22Rv1 (cell line): ENCODE results near the gene RRP8.

ENCODE experiments used
- H3K27ac ChIP-seq: fragments of 450-650 bp; 2 replicates; pipeline ENCODE4 v1.5.1; 2017
- ZFX ChIP-seq: fragments of 450-650 bp; IDR thresholded peaks from 2 replicates; pipeline ENCODE4 v1.6.1; 2017; ENCODE audit warnings: antibody characterized with exemption, borderline replicate concordance
- TF ChIP-seq, protein P1 (sequence below): fragments of 450-650 bp; IDR thresholded peaks from 2 replicates; pipeline ENCODE4 v1.5.1; 2017; ENCODE audit warnings: mild to moderate bottlenecking

Gene RRP8

DNA sequence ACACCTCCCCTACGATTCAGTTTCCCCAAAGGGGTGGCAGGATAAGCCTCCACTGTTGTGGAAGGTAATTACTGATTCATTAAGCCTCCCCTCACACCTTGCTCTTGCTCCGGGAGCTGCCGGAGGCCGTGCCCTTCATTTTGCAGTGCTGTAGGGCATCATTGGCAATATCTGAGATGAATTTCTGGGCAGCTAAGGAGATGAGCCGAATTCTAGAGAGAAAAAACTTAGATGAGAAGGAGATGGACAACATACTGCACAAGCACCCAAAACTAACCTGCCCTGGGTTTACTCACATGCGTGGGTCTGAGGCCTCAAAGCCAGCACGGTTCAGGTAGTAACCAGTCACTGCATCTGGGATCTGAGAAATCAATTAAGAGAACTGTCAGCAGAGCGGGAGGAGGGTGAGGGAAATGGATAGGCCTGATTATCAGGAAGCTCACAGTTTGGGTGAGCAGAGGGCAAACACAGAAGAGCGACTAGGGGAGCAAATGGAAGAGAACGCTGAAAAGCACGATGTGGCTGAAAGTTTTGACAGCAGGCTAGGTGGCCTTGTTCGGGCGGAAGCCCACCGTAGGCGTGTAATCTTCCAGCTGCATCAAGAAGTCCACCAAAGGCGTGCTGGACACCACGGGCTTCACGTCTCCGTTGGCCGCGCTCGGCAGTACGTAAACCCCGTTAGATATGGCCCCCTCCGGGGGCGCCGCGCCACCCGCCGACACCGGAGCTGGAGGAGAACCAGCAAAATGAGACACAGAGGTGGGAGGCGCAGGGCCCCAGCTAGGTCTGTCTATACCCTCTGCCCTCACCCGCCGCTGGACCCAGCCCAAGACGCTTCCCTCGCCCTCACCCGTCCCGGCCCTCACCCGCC is 7.9 kb upstream of the RRP8 start:
- peak overlapping the region; percentile 98 for H3K27ac ChIP-seq
- no peak for TF ChIP-seq ZFX
- TF ChIP-seq, protein P1, sequence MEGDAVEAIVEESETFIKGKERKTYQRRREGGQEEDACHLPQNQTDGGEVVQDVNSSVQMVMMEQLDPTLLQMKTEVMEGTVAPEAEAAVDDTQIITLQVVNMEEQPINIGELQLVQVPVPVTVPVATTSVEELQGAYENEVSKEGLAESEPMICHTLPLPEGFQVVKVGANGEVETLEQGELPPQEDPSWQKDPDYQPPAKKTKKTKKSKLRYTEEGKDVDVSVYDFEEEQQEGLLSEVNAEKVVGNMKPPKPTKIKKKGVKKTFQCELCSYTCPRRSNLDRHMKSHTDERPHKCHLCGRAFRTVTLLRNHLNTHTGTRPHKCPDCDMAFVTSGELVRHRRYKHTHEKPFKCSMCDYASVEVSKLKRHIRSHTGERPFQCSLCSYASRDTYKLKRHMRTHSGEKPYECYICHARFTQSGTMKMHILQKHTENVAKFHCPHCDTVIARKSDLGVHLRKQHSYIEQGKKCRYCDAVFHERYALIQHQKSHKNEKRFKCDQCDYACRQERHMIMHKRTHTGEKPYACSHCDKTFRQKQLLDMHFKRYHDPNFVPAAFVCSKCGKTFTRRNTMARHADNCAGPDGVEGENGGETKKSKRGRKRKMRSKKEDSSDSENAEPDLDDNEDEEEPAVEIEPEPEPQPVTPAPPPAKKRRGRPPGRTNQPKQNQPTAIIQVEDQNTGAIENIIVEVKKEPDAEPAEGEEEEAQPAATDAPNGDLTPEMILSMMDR = no peak

DNA sequence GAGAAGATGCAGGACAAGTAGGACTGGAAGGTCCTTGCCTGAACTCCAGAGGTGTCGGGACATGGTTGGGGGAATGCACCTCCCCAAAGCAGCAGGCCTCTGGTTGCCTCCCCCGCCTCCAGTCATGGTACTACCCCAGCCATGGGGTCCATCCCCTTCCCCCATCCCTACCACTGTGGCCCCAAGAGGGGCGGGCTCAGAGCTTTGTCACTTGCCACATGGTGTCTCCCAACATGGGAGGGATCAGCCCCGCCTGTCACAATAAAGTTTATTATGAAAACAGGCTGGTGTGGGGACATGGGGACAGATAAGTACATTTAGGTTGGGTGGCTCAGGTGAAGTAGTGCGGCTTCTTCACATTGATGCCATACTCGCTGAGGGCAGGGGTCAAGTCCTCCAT is 7.2 kb upstream of the RRP8 start:
- TF ChIP-seq, protein P1 = no peak
- TF ChIP-seq ZFX = no peak
- peak overlapping the region; percentile 98 for H3K27ac ChIP-seq

DNA sequence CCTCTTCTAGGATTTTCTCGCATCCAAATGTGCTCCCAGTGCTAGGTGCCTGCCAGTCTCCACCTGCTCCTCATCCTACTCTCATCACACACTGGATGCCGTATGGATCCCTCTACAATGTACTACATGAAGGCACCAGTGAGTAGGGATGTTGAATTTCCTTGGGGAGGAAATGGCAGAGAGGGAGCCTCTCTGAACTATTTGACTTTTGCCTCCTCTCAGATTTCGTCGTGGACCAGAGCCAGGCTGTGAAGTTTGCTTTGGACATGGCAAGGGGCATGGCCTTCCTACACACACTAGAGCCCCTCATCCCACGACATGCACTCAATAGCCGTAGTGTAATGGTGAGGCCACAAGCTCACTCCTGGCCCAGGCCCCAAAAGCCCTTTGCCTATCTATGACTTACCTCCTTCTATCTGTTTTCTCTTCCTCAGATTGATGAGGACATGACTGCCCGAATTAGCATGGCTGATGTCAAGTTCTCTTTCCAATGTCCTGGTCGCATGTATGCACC is 6.1 kb upstream of the RRP8 start:
- peak overlapping the region; percentile 98; the same call in 1 of the 2 replicates for H3K27ac ChIP-seq
- TF ChIP-seq ZFX = no peak
- TF ChIP-seq, protein P1 = no peak

DNA sequence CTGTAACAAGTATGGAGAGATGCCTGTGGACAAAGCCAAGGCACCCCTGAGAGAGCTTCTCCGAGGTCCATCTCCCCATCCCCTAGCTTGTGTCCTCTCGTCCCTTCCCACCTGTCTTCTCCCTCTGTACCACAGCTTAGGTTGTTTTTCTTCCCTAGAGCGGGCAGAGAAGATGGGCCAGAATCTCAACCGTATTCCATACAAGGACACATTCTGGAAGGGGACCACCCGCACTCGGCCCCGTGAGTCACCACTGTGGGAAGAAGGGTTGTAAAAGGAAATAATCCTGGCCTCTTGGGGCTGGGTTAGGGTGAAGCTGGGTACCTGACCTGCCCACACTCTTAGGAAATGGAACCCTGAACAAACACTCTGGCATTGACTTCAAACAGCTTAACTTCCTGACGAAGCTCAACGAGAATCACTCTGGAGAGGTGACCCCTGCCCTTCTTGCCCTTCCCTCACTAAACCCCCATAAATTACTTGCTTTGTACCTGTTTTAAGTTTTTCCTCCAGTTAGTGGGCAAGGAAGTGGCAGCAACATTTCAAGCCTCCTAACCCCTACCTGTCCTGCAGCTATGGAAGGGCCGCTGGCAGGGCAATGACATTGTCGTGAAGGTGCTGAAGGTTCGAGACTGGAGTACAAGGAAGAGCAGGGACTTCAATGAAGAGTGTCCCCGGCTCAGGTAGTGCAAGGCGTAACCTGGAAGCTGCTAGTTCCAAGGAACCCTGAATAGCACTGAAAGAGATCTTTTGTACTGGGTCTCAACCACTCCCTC is 5.5 kb upstream of the RRP8 start:
- H3K27ac ChIP-seq = no peak overlapping the region; the same call in 1 of the 2 replicates
- TF ChIP-seq, protein P1 = no peak
- TF ChIP-seq ZFX = no peak

DNA sequence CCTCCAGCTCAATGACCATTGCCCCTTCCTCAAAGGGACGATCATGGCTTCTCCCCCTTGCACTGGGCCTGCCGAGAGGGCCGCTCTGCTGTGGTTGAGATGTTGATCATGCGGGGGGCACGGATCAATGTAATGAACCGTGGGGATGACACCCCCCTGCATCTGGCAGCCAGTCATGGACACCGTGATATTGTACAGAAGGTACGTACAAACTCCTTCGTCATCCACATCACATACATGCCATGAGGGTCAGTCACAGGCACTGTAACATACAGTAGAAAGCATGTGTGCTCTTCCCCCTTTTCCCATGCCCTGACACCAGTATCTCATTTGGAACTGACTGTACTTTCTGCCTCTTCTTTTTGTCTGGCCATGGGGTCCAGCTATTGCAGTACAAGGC is 4.6 kb upstream of the RRP8 start:
- peak overlapping the region; percentile 72 for H3K27ac ChIP-seq
- TF ChIP-seq, protein P1 = no peak
- TF ChIP-seq ZFX = no peak

DNA sequence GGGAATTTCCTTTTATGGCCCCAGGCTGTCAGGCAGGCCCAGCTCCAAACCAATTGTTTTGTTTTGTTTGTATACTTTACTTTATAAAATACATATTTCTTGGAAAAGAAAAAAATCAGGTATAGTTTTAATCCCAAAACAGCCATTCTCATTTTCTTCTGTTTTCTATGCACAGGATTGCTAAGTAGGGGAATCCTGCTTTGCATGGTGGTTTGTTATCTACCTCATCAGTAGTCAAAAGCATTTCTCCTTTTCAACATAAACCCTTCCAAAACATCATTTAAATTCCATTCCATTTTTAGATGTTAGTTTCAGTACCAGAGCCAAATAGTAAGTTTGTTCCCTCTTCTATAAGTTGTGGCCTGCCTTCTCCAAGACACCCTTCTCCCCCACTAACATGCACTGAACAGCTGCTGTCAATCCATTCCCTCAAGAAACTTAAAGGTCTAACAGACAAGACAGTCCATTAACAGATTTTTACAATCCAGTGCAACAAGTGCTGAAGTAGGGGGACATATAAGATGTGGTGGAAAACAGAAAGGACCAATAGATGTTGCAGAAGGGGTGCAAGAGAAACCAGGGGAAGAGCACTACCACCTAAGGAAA is 3.9 kb upstream of the RRP8 start:
- TF ChIP-seq ZFX = no peak
- TF ChIP-seq, protein P1 = no peak

More for the DNA sequence above, 3.9 kb upstream of the RRP8 start:
- H3K27ac ChIP-seq = peak overlapping the region; percentile 72
